Ascending aorta (tissue), 2 donors: ENCODE data around the gene TPSD1. TPM values are rescaled to one million over a fixed set of nuclear protein-coding genes. Genes with fewer than 3 reads are reported as not detected.

Experiments
- DNase-seq, 2 donors: peaks; one replicate each; pipeline ENCODE4 v3.0.0-alpha.2; 2019; ENCODE audit warnings: low spot score in 2 of 2
- H3K27ac ChIP-seq, 2 donors: fragments of 200-600 bp; sonication (generic); one replicate each; pipeline ENCODE4 v1.5.1; 2016 to 2017; ENCODE audit warnings: mild to moderate bottlenecking in 1 of 2
- H3K27me3 ChIP-seq: fragments of 200-600 bp; sonication (generic); one replicate; pipeline ENCODE4 v1.5.1; 2017
- H3K36me3 ChIP-seq, 2 donors: fragments of 200-600 bp; sonication (generic); one replicate each; pipeline ENCODE4 v1.5.1; 2016
- H3K4me1 ChIP-seq, 2 donors: fragments of 200-600 bp; sonication (generic); one replicate each; pipeline ENCODE4 v1.5.1; 2016 to 2017; ENCODE audit warnings: mild to moderate bottlenecking in 1 of 2
- H3K4me3 ChIP-seq, 2 donors: fragments of 200-600 bp; sonication (generic); one replicate each; pipeline ENCODE4 v1.5.1; 2016 to 2017; ENCODE audit warnings: mild to moderate bottlenecking in 1 of 2
- H3K9me3 ChIP-seq, 2 donors: fragments of 200-600 bp; sonication (generic); one replicate each; pipeline ENCODE4 v1.5.1; 2016
- intact Hi-C: fragments of 100-400 bp; cut with DNase I; formaldehyde crosslinking; loops from one replicate; pipeline ENCODE4 v1.15.1; 2023
- total RNA-seq: library from RNA; depleted of rRNA; stranded (reverse); fragments of >200 nt; gene quantifications from one replicate; pipeline ENCODE4 v1.1.0, GENCODE V29; 2016
- TF ChIP-seq, protein P1 (sequence below), 3 experiments: fragments of 200-600 bp in 2 of 3; fragments of 450-650 bp in 1 of 3; sonication (generic) in 2 of 3; IDR thresholded peaks; one replicate each; pipeline ENCODE4 v1.5.1; 2016 to 2019; ENCODE audit warnings: antibody characterized with exemption in 3 of 3, mild to moderate bottlenecking in 1 of 3, moderate library complexity in 1 of 3

Gene TPSD1
- total RNA-seq, 1 donor from 2014 or later = 20.8 TPM

DNA sequence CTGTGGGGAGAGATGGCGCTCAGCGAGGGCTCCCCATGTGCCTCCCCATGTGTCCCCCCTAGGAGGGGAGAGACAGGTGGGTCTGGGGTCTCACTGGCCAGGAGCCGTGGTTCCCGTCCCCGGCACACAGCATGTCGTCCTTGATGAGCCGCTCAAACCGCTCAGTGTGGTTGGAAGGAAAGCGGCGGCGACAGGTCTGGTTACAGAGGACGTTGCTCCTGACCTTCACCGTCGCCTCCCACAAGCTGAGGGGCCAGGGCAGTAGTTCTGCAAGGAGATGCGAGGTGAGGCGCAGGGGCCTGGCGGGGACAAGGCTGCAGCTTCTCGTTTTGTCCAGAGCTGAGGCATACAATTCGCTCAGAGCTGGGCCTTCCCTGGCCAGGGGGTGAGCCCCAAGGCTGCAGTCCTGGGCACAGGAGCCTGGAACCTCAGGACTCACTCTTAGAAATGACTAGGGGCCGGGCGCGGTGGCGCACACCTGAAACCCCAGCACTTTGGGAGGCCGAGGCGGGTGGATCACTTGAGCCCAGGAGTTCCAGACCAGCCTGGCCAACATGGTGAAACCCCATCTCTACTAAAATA lies 30.7 kb downstream of the TPSD1 start:
- Histone ChIP-seq H3K27me3 (peaks cover 13% of the 10 kb centered on the region), H3K4me1 (no peaks in the 10 kb centered on the region), H3K36me3 (no peaks in the 10 kb centered on the region), H3K27ac (no peak overlapping the region), H3K4me3 (no peak overlapping the region), H3K9me3 (no peaks in the 10 kb centered on the region)
- TF ChIP-seq, protein P1, sequence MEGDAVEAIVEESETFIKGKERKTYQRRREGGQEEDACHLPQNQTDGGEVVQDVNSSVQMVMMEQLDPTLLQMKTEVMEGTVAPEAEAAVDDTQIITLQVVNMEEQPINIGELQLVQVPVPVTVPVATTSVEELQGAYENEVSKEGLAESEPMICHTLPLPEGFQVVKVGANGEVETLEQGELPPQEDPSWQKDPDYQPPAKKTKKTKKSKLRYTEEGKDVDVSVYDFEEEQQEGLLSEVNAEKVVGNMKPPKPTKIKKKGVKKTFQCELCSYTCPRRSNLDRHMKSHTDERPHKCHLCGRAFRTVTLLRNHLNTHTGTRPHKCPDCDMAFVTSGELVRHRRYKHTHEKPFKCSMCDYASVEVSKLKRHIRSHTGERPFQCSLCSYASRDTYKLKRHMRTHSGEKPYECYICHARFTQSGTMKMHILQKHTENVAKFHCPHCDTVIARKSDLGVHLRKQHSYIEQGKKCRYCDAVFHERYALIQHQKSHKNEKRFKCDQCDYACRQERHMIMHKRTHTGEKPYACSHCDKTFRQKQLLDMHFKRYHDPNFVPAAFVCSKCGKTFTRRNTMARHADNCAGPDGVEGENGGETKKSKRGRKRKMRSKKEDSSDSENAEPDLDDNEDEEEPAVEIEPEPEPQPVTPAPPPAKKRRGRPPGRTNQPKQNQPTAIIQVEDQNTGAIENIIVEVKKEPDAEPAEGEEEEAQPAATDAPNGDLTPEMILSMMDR (IDR thresholded peaks at IDR 0.05) = no peak
- intact Hi-C loops = no loop called here
- no peak for DNase-seq

DNA sequence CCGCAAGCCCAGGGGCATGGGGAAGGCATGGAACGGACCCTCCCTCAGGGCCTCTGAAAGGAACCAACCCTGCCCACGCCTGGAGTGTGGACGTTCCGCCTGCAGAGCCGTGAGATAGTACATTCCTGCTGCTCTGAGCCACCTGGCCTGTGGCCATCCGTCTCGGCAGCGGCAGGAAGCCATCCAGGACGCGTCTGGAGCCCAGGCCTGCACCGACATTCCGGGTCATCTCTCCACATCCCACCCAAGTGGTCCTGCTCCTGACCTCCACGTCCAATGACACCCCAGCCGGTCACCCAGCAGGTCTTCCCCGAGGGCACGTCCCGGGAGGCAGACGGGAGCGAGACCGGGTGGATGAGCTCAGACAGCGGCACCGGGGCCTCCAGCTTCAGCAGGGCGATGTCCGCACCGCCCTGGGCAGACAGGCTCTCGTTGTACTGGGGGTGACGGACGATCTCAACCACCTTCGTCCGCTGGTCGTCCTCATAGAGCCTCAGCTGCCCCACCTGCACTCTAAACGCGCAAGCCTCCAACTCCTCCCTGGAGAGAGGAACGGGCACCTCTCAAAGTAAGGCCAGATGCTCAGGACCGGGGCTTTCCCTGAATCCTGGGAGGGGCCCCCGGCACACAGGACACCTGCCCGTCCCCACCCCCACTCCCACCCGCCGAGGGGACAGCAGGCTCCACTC lies 32.3 kb downstream of the TPSD1 start:
- DNase-seq = no peak
- no peaks in the 10 kb centered on the region for H3K9me3 ChIP-seq
- H3K27ac ChIP-seq = no peak overlapping the region
- no peaks in the 10 kb centered on the region for H3K4me1 ChIP-seq
- no peaks in the 10 kb centered on the region for H3K36me3 ChIP-seq
- peaks cover 13% of the 10 kb centered on the region for H3K27me3 ChIP-seq
- no peak overlapping the region for H3K4me3 ChIP-seq
- intact Hi-C loops = no loop called here
- TF ChIP-seq, protein P1 (IDR thresholded peaks at IDR 0.05) = no peak

DNA sequence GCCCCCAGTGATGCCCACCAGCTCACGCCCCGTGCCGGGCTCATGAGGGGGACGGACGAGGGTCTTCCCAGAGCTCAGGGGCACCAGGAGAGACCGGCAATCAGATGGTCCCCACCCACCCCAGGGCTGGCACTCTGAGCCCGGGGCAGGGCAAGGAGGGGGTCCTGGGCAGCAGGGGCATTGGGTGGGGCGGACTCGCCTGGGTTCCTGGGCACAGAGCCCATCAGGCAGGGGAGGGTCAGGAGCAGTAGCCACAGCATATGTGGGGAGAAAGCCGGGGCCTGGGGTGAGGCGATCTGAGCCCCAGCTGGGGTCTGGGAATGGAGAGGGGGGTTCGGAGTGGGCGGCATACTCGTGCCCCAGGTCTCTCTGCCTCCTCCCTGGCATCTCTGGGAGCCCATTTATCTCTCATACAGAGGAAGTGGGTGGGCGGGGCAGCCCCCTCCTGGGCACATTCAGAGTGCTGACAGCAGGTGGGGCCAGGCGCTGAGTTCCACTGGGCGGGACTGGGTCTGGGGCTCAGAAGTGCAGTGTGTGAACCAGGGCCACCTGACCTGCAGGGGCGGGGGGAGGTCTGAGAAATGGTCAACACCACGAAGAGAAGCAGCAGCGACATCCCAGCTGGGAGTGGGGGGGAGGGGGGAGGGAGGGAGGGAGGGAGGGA lies 33.1 kb downstream of the TPSD1 start:
- intact Hi-C loops = no loop called here

DNA sequence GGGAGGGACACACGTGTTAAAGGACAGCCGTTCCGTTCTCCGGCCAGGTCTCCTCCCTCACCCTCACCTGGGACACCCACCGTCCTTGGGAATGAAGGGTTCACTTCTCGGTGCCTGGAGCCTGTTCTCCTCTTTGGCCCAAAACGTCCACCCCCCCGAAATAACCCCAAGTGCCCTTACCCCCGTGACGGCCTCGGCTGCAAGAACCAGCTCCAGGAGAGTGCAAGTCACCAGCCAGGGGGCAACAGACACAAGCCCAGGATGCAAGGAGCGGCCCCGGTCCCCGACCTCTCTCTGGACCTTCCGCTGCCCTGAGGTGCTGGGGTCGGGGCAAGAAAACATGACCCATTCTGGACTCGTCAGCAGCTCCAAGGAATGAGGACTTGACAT lies 33.6 kb downstream of the TPSD1 start:
- H3K27me3 ChIP-seq = peaks cover 13% of the 10 kb centered on the region
- intact Hi-C loops = no loop called here
- DNase-seq = no peak

More for the DNA sequence above, 33.1 kb downstream of the TPSD1 start:
- peaks cover 13% of the 10 kb centered on the region for H3K27me3 ChIP-seq
- TF ChIP-seq, protein P1 (IDR thresholded peaks at IDR 0.05) = no peak
- DNase-seq = no peak
- H3K4me1 ChIP-seq = no peaks in the 10 kb centered on the region
- H3K27ac ChIP-seq = no peak overlapping the region
- no peak overlapping the region for H3K4me3 ChIP-seq
- H3K9me3 ChIP-seq = no peaks in the 10 kb centered on the region
- no peaks in the 10 kb centered on the region for H3K36me3 ChIP-seq

DNA sequence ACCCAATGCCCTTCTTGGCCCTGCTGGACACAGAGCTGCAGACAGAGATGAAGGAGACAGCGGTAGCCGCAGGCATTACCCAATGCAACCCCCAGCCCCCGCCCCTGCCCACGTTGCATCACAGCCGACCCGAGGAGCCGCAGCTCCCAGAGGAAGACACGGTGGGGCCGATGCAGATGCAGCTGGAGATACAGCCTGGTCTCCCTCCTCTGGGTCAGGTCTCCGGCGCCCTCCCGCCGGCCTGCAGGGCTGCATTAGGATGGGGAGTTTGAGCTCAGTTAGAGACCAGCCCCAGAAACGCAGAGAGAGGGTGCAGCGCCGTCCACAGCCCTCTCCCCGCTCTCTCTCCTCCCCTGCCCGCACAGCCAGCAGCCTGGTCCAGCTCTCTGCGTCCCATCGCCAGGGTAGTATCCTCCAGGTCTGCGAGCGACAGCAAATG lies 34.2 kb downstream of the TPSD1 start:
- TF ChIP-seq, protein P1 (IDR thresholded peaks at IDR 0.05) = no peak
- H3K27me3 ChIP-seq = peaks cover 13% of the 10 kb centered on the region
- H3K4me3 ChIP-seq = no peak overlapping the region
- no peaks in the 10 kb centered on the region for H3K4me1 ChIP-seq
- H3K36me3 ChIP-seq = no peaks in the 10 kb centered on the region
- intact Hi-C loops = no loop called here
- no peak overlapping the region for H3K27ac ChIP-seq
- H3K9me3 ChIP-seq = no peaks in the 10 kb centered on the region
- DNase-seq = no peak

More for the DNA sequence above, 33.6 kb downstream of the TPSD1 start:
- Histone ChIP-seq H3K4me3 (no peak overlapping the region), H3K9me3 (no peaks in the 10 kb centered on the region), H3K4me1 (no peaks in the 10 kb centered on the region), H3K27ac (no peak overlapping the region), H3K36me3 (no peaks in the 10 kb centered on the region)
- TF ChIP-seq, protein P1 (IDR thresholded peaks at IDR 0.05) = no peak
